Measurements from ENCODE around the gene SLIT1. TPM values are rescaled to one million over a fixed set of nuclear protein-coding genes. Genes with fewer than 3 reads are reported as not detected.

SLIT1 gene
- total RNA-seq, 1 donor from 2014 or later = 25.5 TPM

DNA sequence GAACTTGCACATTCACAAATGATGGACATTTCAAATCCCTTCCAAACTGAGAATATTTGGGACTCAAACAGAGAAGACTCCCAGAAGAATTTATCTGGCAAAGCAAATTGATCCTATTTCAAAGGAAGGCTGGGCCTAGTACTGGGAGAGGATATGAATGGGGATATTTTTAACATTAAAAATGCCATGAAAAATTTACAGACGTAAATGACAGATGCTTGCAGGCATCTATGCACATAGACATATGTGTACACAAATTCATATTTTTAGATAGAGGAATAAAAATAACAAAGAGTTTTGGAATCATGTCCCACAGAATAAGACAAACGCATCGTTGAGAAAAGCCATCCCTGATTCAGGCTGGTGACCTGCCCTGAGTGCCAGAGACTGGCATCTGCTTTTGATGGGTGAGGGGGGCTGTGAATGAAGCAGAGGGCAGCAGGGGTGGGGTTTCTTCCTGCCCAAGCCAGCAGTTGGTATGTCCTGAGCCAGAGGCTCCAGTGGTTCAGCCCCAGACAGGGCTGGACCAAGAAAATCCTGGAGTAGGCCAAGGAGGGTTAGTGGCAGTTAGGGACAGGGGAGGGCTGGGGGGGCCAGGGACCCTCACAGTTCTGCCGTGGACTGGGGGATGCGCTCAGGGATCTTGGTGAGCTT is 138.5 kb downstream of the SLIT1 start:
- H3K4me3 Mint-ChIP-seq (ENCODE audit: low read depth) = no peak overlapping the region
- H3K27me3 Mint-ChIP-seq = no peaks in the 10 kb centered on the region
- H3K4me1 Mint-ChIP-seq (ENCODE audit: low read depth) = no peaks in the 10 kb centered on the region
- H3K27ac Mint-ChIP-seq = no peak overlapping the region
- TF ChIP-seq, protein P1, sequence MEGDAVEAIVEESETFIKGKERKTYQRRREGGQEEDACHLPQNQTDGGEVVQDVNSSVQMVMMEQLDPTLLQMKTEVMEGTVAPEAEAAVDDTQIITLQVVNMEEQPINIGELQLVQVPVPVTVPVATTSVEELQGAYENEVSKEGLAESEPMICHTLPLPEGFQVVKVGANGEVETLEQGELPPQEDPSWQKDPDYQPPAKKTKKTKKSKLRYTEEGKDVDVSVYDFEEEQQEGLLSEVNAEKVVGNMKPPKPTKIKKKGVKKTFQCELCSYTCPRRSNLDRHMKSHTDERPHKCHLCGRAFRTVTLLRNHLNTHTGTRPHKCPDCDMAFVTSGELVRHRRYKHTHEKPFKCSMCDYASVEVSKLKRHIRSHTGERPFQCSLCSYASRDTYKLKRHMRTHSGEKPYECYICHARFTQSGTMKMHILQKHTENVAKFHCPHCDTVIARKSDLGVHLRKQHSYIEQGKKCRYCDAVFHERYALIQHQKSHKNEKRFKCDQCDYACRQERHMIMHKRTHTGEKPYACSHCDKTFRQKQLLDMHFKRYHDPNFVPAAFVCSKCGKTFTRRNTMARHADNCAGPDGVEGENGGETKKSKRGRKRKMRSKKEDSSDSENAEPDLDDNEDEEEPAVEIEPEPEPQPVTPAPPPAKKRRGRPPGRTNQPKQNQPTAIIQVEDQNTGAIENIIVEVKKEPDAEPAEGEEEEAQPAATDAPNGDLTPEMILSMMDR (IDR thresholded peaks at IDR 0.05; ENCODE audit: unreplicated experiment) = no peak
- peaks cover 4% of the 10 kb centered on the region for H3K9me3 Mint-ChIP-seq (ENCODE audit: low read depth)
- no peak for DNase-seq (ENCODE audit: low spot score, unreplicated experiment)
- H3K36me3 Mint-ChIP-seq (ENCODE audit: insufficient read depth) = peaks cover 4% of the 10 kb centered on the region

DNA sequence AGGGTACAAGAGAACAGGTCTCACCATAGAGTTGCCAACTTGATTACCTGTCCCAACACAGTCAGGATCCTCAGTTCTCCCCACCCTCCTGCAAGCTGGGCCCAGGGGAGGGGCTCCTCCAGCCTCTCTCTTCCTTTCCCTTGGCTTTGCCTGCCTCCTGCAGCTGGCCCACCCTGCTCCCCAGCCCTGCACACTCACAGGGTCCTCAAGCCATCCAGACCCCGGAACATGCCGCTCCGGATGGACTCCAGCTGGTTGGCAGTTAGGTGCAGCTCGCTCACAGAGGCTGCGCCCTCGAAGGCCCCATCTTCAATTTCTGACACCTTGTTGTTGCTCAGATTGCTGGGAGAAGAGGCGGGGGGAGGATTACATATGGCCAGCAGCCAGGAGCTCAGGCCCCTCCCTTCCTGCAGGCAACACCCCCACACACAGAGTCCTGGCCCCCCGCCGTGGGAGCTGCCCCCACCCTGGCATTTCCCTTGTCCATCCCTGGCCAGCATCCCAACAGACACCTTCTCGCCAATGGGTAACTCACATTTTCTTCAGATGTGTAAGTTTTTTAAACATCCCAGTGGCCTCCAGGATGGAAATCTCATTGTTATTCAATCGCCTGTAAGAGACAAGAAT is 139.2 kb downstream of the SLIT1 start:
- H3K27me3 Mint-ChIP-seq = no peaks in the 10 kb centered on the region
- H3K4me1 Mint-ChIP-seq (ENCODE audit: low read depth) = no peaks in the 10 kb centered on the region
- no peak overlapping the region for H3K4me3 Mint-ChIP-seq (ENCODE audit: low read depth)
- H3K9me3 Mint-ChIP-seq (ENCODE audit: low read depth) = peaks cover 4% of the 10 kb centered on the region
- DNase-seq (ENCODE audit: low spot score, unreplicated experiment) = no peak
- no peak overlapping the region for H3K27ac Mint-ChIP-seq
- TF ChIP-seq, protein P1 (IDR thresholded peaks at IDR 0.05; ENCODE audit: unreplicated experiment) = no peak
- H3K36me3 Mint-ChIP-seq (ENCODE audit: insufficient read depth) = peaks cover 6% of the 10 kb centered on the region

DNA sequence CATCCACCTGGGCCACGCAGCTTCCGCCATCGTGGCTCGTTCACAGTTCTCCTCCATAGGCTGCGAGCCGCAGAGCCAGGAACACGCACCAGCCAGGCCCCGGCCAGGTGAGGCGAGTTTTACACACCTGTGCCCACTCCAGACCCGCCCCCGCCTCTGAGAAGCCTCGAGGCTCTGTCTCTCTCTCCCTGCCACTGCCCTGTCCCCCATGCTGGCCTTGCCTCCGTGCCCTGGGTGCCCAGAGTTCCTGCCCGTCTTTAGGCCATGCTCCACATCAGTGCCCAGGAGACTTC is 142.2 kb downstream of the SLIT1 start:
- no peaks in the 10 kb centered on the region for H3K4me1 Mint-ChIP-seq (ENCODE audit: low read depth)
- H3K27ac Mint-ChIP-seq = no peak overlapping the region
- DNase-seq (ENCODE audit: low spot score, unreplicated experiment) = no peak
- no peaks in the 10 kb centered on the region for H3K9me3 Mint-ChIP-seq (ENCODE audit: low read depth)
- peaks cover under 1% of the 10 kb centered on the region for H3K27me3 Mint-ChIP-seq
- no peak overlapping the region for H3K4me3 Mint-ChIP-seq (ENCODE audit: low read depth)
- H3K36me3 Mint-ChIP-seq (ENCODE audit: insufficient read depth) = peaks cover 1% of the 10 kb centered on the region
- TF ChIP-seq, protein P1 (IDR thresholded peaks at IDR 0.05; ENCODE audit: unreplicated experiment) = no peak

DNA sequence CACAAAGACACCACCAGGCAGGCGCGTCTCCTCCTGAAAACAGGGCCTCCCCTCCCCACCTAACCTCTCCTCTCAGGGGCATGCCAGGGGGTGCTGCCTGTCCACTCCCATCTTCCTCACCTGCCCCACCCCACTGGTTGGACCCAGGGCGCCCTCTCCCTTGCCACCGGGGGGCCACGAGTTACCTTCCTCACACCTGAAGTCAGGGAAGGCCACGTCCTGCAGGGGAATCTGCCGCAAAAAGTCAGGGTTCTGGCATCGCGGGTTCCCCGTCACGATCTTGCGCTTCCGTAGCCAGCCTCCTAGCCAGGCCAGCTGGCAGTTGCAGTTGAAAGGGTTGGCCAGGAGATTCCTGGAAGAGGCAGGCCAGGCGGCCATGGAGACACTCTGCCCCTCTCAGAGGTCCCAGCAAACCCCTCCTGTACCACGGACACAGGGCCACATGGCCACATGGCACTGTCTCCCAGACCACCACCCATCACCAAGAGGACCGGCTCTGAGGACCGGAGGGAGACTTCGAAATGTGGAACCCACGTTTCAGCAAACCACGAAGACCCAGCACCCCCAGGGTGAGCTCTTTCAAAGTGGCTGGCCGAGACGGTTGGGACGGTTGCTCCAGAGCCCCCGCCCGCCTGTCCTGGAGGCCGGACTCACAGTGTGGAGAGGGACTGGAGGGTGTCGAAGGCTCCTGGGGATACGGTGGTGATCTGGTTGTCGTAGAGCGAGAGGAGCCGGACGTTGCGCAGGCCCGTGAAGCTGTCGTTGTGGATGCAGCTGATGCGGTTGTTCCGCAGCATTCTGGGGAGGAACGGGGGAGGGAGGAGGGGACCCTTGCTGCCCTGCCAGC is 142.8 kb downstream of the SLIT1 start:
- TF ChIP-seq, protein P1 (IDR thresholded peaks at IDR 0.05; ENCODE audit: unreplicated experiment) = no peak
- no peak overlapping the region for H3K4me3 Mint-ChIP-seq (ENCODE audit: low read depth)
- no peaks in the 10 kb centered on the region for H3K4me1 Mint-ChIP-seq (ENCODE audit: low read depth)
- H3K27me3 Mint-ChIP-seq = peaks cover 7% of the 10 kb centered on the region
- no peak overlapping the region for H3K27ac Mint-ChIP-seq
- DNase-seq (ENCODE audit: low spot score, unreplicated experiment) = no peak
- H3K36me3 Mint-ChIP-seq (ENCODE audit: insufficient read depth) = peaks cover 1% of the 10 kb centered on the region
- H3K9me3 Mint-ChIP-seq (ENCODE audit: low read depth) = no peaks in the 10 kb centered on the region

DNA sequence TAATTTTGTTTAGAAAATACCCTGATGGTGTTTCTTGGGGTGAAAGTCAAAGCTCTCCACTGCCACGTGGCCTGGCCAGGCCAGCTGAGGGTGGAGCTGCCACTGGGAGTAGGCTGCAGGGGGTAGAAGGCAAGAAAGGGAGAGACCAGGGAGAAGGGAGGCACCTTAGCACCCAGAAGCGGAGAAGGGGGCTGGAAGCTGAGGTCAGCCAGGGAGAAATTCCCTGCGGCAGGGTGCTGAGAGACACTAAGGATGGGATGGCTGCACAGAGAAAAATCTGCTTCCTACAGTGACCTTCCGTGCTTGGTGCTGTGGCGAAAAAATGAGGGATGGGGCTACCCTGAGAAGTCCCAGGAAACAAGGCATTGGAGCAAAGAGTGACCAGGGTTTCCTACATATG is 143.7 kb downstream of the SLIT1 start:
- TF ChIP-seq, protein P1 (IDR thresholded peaks at IDR 0.05; ENCODE audit: unreplicated experiment) = no peak
- peaks cover 7% of the 10 kb centered on the region for H3K27me3 Mint-ChIP-seq

More for the DNA sequence above, 143.7 kb downstream of the SLIT1 start:
- DNase-seq (ENCODE audit: low spot score, unreplicated experiment) = no peak
- Mint-ChIP-seq H3K9me3 (ENCODE audit: low read depth) (no peaks in the 10 kb centered on the region), H3K36me3 (ENCODE audit: insufficient read depth) (peaks cover 1% of the 10 kb centered on the region), H3K4me1 (ENCODE audit: low read depth) (no peaks in the 10 kb centered on the region), H3K27ac (no peak overlapping the region), H3K4me3 (ENCODE audit: low read depth) (no peak overlapping the region)
